ENCODE data around the gene FMN1.

The FMN1 gene

DNA sequence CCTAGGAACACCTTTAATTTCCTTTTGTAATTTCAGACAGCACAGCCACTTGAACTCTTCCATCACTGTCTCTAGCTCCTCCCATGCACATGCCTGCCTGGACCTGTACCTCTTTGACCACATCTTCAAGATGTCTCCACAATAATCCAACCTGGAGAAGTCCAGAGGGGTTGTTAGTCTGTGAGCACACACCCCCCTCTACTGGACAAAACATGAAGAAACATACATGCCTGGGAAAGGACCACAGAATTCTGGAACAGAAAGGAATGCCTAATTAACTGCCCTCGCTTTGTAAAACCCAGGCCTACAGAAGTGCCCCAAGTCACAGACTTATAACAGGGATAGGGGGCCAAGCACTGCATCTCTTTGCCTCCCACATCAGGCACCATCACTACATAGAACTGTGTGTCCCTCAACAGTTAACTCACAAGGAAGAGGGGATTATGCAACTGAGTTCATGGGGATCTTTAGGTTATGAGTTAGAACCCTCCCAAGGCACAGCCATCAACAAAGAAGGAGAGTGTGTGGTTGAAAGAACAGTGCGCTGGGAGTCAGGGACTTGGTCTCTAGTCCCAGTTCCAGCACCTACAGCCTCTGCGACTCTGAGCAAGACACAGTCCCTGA lies 61.7 kb downstream of the FMN1 start:
- H3K4me3 ChIP-seq (ENCODE audit: low read depth in 1 of 2, low read length in 2 of 2), result no peak overlapping the region
- H3K4me1 ChIP-seq (ENCODE audit: control insufficient read depth in 1 of 2, insufficient read depth in 2 of 2, low read length in 2 of 2), result peaks cover 0 to 20% of the 10 kb centered on the region in 2 donors
- H3K36me3 ChIP-seq (ENCODE audit: control insufficient read depth in 1 of 2, insufficient read depth in 2 of 2, low read length in 2 of 2), result no peaks in the 10 kb centered on the region
- H3K9me3 ChIP-seq (ENCODE audit: control insufficient read depth in 1 of 2, low read length in 2 of 2), result no peaks in the 10 kb centered on the region
- H3K27me3 ChIP-seq (ENCODE audit: low read depth, low read length), result no peaks in the 10 kb centered on the region
- H3K27ac ChIP-seq (ENCODE audit: low read length), result no peak overlapping the region

DNA sequence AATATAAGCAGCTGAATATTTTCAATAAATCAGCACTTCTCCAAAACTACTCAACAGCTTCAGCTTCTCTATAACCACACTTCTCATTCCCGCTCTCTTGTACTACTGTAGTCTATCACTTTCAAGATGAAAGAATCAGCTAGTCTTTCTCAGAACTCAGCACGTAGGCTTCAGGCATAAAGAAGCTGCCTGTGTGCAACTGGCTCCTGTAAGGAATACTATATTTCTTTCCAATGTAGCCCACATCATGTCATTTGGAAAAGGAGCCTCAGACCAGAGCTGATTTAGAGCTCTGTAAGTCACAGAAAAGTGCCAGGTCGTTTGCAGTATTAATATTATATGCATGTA lies 62.3 kb downstream of the FMN1 start:
- H3K4me3 ChIP-seq (ENCODE audit: low read depth in 1 of 2, low read length in 2 of 2), result no peak overlapping the region
- H3K9me3 ChIP-seq (ENCODE audit: control insufficient read depth in 1 of 2, low read length in 2 of 2), result no peaks in the 10 kb centered on the region
- H3K4me1 ChIP-seq (ENCODE audit: control insufficient read depth in 1 of 2, insufficient read depth in 2 of 2, low read length in 2 of 2), result peaks cover 0 to 20% of the 10 kb centered on the region in 2 donors
- H3K36me3 ChIP-seq (ENCODE audit: control insufficient read depth in 1 of 2, insufficient read depth in 2 of 2, low read length in 2 of 2), result no peaks in the 10 kb centered on the region
- no peak overlapping the region for H3K27ac ChIP-seq (ENCODE audit: low read length)
- no peaks in the 10 kb centered on the region for H3K27me3 ChIP-seq (ENCODE audit: low read depth, low read length)

- Histone ChIP-seq H3K36me3 (ENCODE audit: control insufficient read depth in 1 of 2, insufficient read depth in 2 of 2, low read length in 2 of 2) (no peaks in the 10 kb centered on the region), H3K9me3 (ENCODE audit: control insufficient read depth in 1 of 2, low read length in 2 of 2) (no peaks in the 10 kb centered on the region), H3K4me1 (ENCODE audit: control insufficient read depth in 1 of 2, insufficient read depth in 2 of 2, low read length in 2 of 2) (peaks cover 0 to 24% of the 10 kb centered on the region in 2 donors), H3K27me3 (ENCODE audit: low read depth, low read length) (no peaks in the 10 kb centered on the region), H3K27ac (ENCODE audit: low read length) (no peak overlapping the region), H3K4me3 (ENCODE audit: low read depth in 1 of 2, low read length in 2 of 2) (no peak overlapping the region)
These were observed 62.8 kb downstream of the FMN1 start for GRCh38 chr15:33131552-33132232.

- Histone ChIP-seq H3K4me1 (ENCODE audit: control insufficient read depth in 1 of 2, insufficient read depth in 2 of 2, low read length in 2 of 2) (peaks cover 0 to 12% of the 10 kb centered on the region in 2 donors), H3K27ac (ENCODE audit: low read length) (no peak overlapping the region), H3K36me3 (ENCODE audit: control insufficient read depth in 1 of 2, insufficient read depth in 2 of 2, low read length in 2 of 2) (no peaks in the 10 kb centered on the region), H3K9me3 (ENCODE audit: control insufficient read depth in 1 of 2, low read length in 2 of 2) (no peaks in the 10 kb centered on the region), H3K27me3 (ENCODE audit: low read depth, low read length) (no peaks in the 10 kb centered on the region), H3K4me3 (ENCODE audit: low read depth in 1 of 2, low read length in 2 of 2) (no peak overlapping the region)
These were observed 67.8 kb downstream of the FMN1 start for GRCh38 chr15:33126559-33127290.

DNA sequence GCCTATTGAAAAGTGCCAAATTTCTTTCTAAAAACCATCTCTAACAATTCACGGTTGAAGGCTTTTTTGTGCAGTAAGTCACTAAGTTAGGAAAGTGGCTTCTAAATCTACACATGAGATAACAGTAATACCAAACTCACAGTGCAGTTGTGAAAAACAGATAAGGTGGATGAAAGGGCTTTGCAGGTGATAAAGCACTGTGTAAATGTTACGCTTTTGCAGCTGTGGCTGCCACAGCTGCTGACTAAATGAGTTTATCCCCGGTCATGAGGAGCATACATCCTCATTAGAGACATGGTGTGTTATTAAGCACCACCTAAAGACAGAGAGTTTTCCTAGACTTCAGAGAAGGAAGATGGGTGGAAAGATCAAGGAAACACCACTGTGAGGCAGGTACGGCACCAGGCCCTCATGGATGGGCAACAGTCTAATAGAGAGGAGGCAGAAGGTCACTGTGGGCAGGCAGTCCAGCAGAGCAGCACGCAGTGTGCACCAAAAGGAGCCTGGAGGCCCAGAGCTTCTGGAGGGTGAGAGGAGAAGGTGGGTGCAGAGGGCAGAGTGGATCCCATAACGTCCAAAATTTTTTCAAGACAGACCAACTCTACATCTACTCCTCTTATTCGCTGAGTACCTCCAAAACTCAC lies 68.5 kb downstream of the FMN1 start:
- Histone ChIP-seq H3K27me3 (ENCODE audit: low read depth, low read length) (no peaks in the 10 kb centered on the region), H3K4me1 (ENCODE audit: control insufficient read depth in 1 of 2, insufficient read depth in 2 of 2, low read length in 2 of 2) (peaks cover 0 to 8% of the 10 kb centered on the region in 2 donors), H3K36me3 (ENCODE audit: control insufficient read depth in 1 of 2, insufficient read depth in 2 of 2, low read length in 2 of 2) (no peaks in the 10 kb centered on the region), H3K4me3 (ENCODE audit: low read depth in 1 of 2, low read length in 2 of 2) (no peak overlapping the region), H3K9me3 (ENCODE audit: control insufficient read depth in 1 of 2, low read length in 2 of 2) (no peaks in the 10 kb centered on the region), H3K27ac (ENCODE audit: low read length) (no peak overlapping the region)

DNA sequence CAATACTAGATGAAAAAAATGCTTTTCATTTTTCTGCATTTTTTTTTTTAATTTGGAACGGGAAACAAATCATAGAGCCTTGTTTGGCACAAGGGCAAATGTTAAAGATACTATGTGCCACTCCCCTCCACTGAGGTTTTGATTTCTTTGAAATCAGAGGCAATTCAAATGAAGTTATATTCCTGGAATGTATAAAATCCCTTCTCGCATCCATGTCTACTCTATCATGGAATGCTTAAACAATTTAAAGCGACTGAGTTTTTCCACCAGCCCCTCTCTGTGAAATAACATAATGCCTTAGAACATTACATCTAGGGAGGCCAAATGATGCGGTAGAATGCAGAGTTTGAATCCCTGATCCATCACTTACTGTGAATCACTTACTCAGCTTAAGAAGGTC lies 69.7 kb downstream of the FMN1 start:
- Histone ChIP-seq H3K27ac (ENCODE audit: low read length) (no peak overlapping the region), H3K4me1 (ENCODE audit: control insufficient read depth in 1 of 2, insufficient read depth in 2 of 2, low read length in 2 of 2) (peaks cover 0 to 8% of the 10 kb centered on the region in 2 donors), H3K4me3 (ENCODE audit: low read depth in 1 of 2, low read length in 2 of 2) (no peak overlapping the region), H3K9me3 (ENCODE audit: control insufficient read depth in 1 of 2, low read length in 2 of 2) (no peaks in the 10 kb centered on the region), H3K27me3 (ENCODE audit: low read depth, low read length) (no peaks in the 10 kb centered on the region), H3K36me3 (ENCODE audit: control insufficient read depth in 1 of 2, insufficient read depth in 2 of 2, low read length in 2 of 2) (no peaks in the 10 kb centered on the region)

- no peak overlapping the region for H3K4me3 ChIP-seq (ENCODE audit: low read depth in 1 of 2, low read length in 2 of 2)
- no peak overlapping the region for H3K27ac ChIP-seq (ENCODE audit: low read length)
- H3K36me3 ChIP-seq (ENCODE audit: control insufficient read depth in 1 of 2, insufficient read depth in 2 of 2, low read length in 2 of 2), result no peaks in the 10 kb centered on the region
- H3K27me3 ChIP-seq (ENCODE audit: low read depth, low read length), result no peaks in the 10 kb centered on the region
- H3K4me1 ChIP-seq (ENCODE audit: control insufficient read depth in 1 of 2, insufficient read depth in 2 of 2, low read length in 2 of 2), result peaks cover 0 to 8% of the 10 kb centered on the region in 2 donors
- no peaks in the 10 kb centered on the region for H3K9me3 ChIP-seq (ENCODE audit: control insufficient read depth in 1 of 2, low read length in 2 of 2)
These were observed 70.2 kb downstream of the FMN1 start for GRCh38 chr15:33124279-33124678.

- no peaks in the 10 kb centered on the region for H3K27me3 ChIP-seq (ENCODE audit: low read depth, low read length)
- no peak overlapping the region for H3K4me3 ChIP-seq (ENCODE audit: low read depth in 1 of 2, low read length in 2 of 2)
- H3K27ac ChIP-seq (ENCODE audit: low read length), result no peak overlapping the region
- H3K9me3 ChIP-seq (ENCODE audit: control insufficient read depth in 1 of 2, low read length in 2 of 2), result no peaks in the 10 kb centered on the region
- no peaks in the 10 kb centered on the region for H3K36me3 ChIP-seq (ENCODE audit: control insufficient read depth in 1 of 2, insufficient read depth in 2 of 2, low read length in 2 of 2)
- peaks cover 0 to 7% of the 10 kb centered on the region in 2 donors for H3K4me1 ChIP-seq (ENCODE audit: control insufficient read depth in 1 of 2, insufficient read depth in 2 of 2, low read length in 2 of 2)
These were observed 74.6 kb downstream of the FMN1 start for GRCh38 chr15:33119865-33120264.

DNA sequence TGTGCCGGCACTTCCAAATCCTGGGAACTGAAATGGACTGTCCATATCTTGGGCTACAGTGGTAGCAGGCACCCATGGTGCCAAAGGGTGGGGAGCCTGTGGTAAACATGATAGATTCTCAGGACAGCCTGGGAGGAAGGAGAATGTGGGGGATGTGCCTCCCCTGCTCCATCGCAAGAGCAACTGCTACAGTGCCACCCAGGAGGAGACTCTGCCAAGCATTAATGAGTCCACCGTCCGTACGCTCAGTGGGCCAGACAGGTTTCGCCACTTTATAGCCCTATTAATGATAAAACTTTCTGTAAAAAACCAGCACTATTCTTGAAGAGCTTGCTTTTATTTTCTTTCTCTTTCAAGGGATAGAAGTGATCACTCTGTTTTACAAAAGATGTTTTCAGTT lies 75.2 kb downstream of the FMN1 start:
- Histone ChIP-seq H3K4me1 (ENCODE audit: control insufficient read depth in 1 of 2, insufficient read depth in 2 of 2, low read length in 2 of 2) (peaks cover 0 to 7% of the 10 kb centered on the region in 2 donors), H3K9me3 (ENCODE audit: control insufficient read depth in 1 of 2, low read length in 2 of 2) (no peaks in the 10 kb centered on the region), H3K36me3 (ENCODE audit: control insufficient read depth in 1 of 2, insufficient read depth in 2 of 2, low read length in 2 of 2) (no peaks in the 10 kb centered on the region), H3K27me3 (ENCODE audit: low read depth, low read length) (no peaks in the 10 kb centered on the region), H3K27ac (ENCODE audit: low read length) (no peak overlapping the region), H3K4me3 (ENCODE audit: low read depth in 1 of 2, low read length in 2 of 2) (no peak overlapping the region)

- no peak overlapping the region for H3K4me3 ChIP-seq (ENCODE audit: low read depth in 1 of 2, low read length in 2 of 2)
- H3K27ac ChIP-seq (ENCODE audit: low read length), result no peak overlapping the region
- H3K9me3 ChIP-seq (ENCODE audit: control insufficient read depth in 1 of 2, low read length in 2 of 2), result no peaks in the 10 kb centered on the region
- no peaks in the 10 kb centered on the region for H3K27me3 ChIP-seq (ENCODE audit: low read depth, low read length)
- H3K4me1 ChIP-seq (ENCODE audit: control insufficient read depth in 1 of 2, insufficient read depth in 2 of 2, low read length in 2 of 2), result peaks cover 0 to 7% of the 10 kb centered on the region in 2 donors
- H3K36me3 ChIP-seq (ENCODE audit: control insufficient read depth in 1 of 2, insufficient read depth in 2 of 2, low read length in 2 of 2), result no peaks in the 10 kb centered on the region
These were observed 78.3 kb downstream of the FMN1 start for GRCh38 chr15:33116198-33116597.

- H3K27ac ChIP-seq (ENCODE audit: low read length), result no peak overlapping the region
- H3K9me3 ChIP-seq (ENCODE audit: control insufficient read depth in 1 of 2, low read length in 2 of 2), result no peaks in the 10 kb centered on the region
- H3K36me3 ChIP-seq (ENCODE audit: control insufficient read depth in 1 of 2, insufficient read depth in 2 of 2, low read length in 2 of 2), result no peaks in the 10 kb centered on the region
- H3K4me1 ChIP-seq (ENCODE audit: control insufficient read depth in 1 of 2, insufficient read depth in 2 of 2, low read length in 2 of 2), result peaks cover 0 to 7% of the 10 kb centered on the region in 2 donors
- H3K4me3 ChIP-seq (ENCODE audit: low read depth in 1 of 2, low read length in 2 of 2), result no peak overlapping the region
- H3K27me3 ChIP-seq (ENCODE audit: low read depth, low read length), result no peaks in the 10 kb centered on the region
These were observed 79.2 kb downstream of the FMN1 start for GRCh38 chr15:33115191-33115861.

Measured in muscle layer of duodenum (tissue), 2 donors.